ENCODE data around the gene MED4. TPM values are rescaled to one million over a fixed set of nuclear protein-coding genes. Genes with fewer than 3 reads are reported as not detected.

MED4 gene
- 50.4 and 51.9 TPM in 2 replicates for total RNA-seq

GRCh38 chr13:48094781-48095502 is at the start of gene MED4:
MED4 (minus strand) TSS chr13:48095104; CDS start chr13:48095078, 26 bp downstream.
- DNase-seq (peak; percentile 99), ATAC-seq (ENCODE audit: low read depth) (peak; percentile 99)
- peaks cover 5% of the 10 kb centered on the region for H3K27me3 Mint-ChIP-seq
- peak within 1 kb of the TSS; percentile 96 for H3K4me3 Mint-ChIP-seq
- TF ChIP-seq CTCF (IDR thresholded peaks at IDR 0.05): peak; percentile 84
- H3K4me1 Mint-ChIP-seq: peaks cover 34% of the 10 kb centered on the region
- ChIA-PET CTCF (interaction anchor here (0.7 to 2.3 kb wide), 11 partner anchors 16 to 486 kb away, joined by 3 to 15 read pairs (median 5); partner anchors contain the start of gene NUDT15), POLR2A (interaction anchor here (0.7 to 2.2 kb wide), 13 partner anchors 16 to 881 kb away, joined by 3 to 12 read pairs (median 5); partner anchors contain the start of genes FNDC3A, ITM2B, NUDT15 and RB1)
- peaks cover 19% of the 10 kb centered on the region for H3K36me3 Mint-ChIP-seq (ENCODE audit: low read depth)
- H3K9me3 Mint-ChIP-seq: peaks cover 2% of the 10 kb centered on the region
- peak within 1 kb of the TSS; percentile 90 for H3K27ac Mint-ChIP-seq
- intact Hi-C loops (cut with micrococcal nuclease): loop anchor here (1.0 to 2.0 kb wide), 7 partner anchors 17 to 1698 kb away; partner anchors contain the start of genes ITM2B, KPNA3 and RCBTB2

GRCh38 chr13:48144413-48145035 is 49.6 kb upstream of the MED4 start:
- CTCF ChIA-PET: no interaction called here
- H3K4me3 Mint-ChIP-seq: no peak overlapping the region
- POLR2A ChIA-PET: no interaction called here

GRCh38 chr13:48142436-48142835 is 47.5 kb upstream of the MED4 start:
- no peaks in the 10 kb centered on the region for H3K36me3 Mint-ChIP-seq (ENCODE audit: low read depth)
- peak; percentile 79 for ATAC-seq (ENCODE audit: low read depth)
- H3K9me3 Mint-ChIP-seq: no peaks in the 10 kb centered on the region
- POLR2A ChIA-PET: no interaction called here
- CTCF ChIA-PET: no interaction called here
- H3K27ac Mint-ChIP-seq: peak overlapping the region; percentile 2
- no peak for DNase-seq
- no peak for TF ChIP-seq CTCF (IDR thresholded peaks at IDR 0.05)
- H3K4me3 Mint-ChIP-seq: no peak overlapping the region
- H3K27me3 Mint-ChIP-seq: peaks cover 2% of the 10 kb centered on the region
- intact Hi-C loops (cut with micrococcal nuclease): no loop called here
- peaks cover 33% of the 10 kb centered on the region for H3K4me1 Mint-ChIP-seq

More at GRCh38 chr13:48144413-48145035, 49.6 kb upstream of the MED4 start:
- no peak for DNase-seq
- no peaks in the 10 kb centered on the region for H3K36me3 Mint-ChIP-seq (ENCODE audit: low read depth)
- peak; percentile 49 for ATAC-seq (ENCODE audit: low read depth)
- intact Hi-C loops (cut with micrococcal nuclease): no loop called here
- TF ChIP-seq CTCF (IDR thresholded peaks at IDR 0.05): no peak
- no peaks in the 10 kb centered on the region for H3K9me3 Mint-ChIP-seq
- peak overlapping the region; percentile 61 for H3K27ac Mint-ChIP-seq
- H3K27me3 Mint-ChIP-seq: peaks cover 2% of the 10 kb centered on the region
- H3K4me1 Mint-ChIP-seq: peaks cover 33% of the 10 kb centered on the region

GRCh38 chr13:48138270-48138669 is 43.4 kb upstream of the MED4 start:
- Mint-ChIP-seq H3K27me3 (peaks cover 2% of the 10 kb centered on the region), H3K4me3 (no peak overlapping the region), H3K36me3 (ENCODE audit: low read depth) (no peaks in the 10 kb centered on the region), H3K4me1 (peaks cover 11% of the 10 kb centered on the region), H3K27ac (no peak overlapping the region), H3K9me3 (no peaks in the 10 kb centered on the region)
- intact Hi-C loops (cut with micrococcal nuclease): no loop called here
- no peak for TF ChIP-seq CTCF (IDR thresholded peaks at IDR 0.05)
- ChIA-PET CTCF (no interaction called here), POLR2A (interaction anchor here (0.6 kb wide), 1 partner anchor 16 kb away, joined by 3 read pairs; no protein-coding TSS in a partner anchor)
- no peak for DNase-seq
- ATAC-seq (ENCODE audit: low read depth): no peak

- Mint-ChIP-seq H3K4me3 (no peak overlapping the region), H3K27me3 (no peaks in the 10 kb centered on the region), H3K4me1 (no peaks in the 10 kb centered on the region), H3K36me3 (ENCODE audit: low read depth) (no peaks in the 10 kb centered on the region), H3K27ac (no peak overlapping the region), H3K9me3 (no peaks in the 10 kb centered on the region)
- no peak for TF ChIP-seq CTCF (IDR thresholded peaks at IDR 0.05)
- intact Hi-C loops (cut with micrococcal nuclease): no loop called here
- no peak for DNase-seq
- POLR2A ChIA-PET: no interaction called here
- CTCF ChIA-PET: no interaction called here
- ATAC-seq (ENCODE audit: low read depth): no peak
Measured at GRCh38 chr13:48132961-48133360, 38.1 kb upstream of the MED4 start.

Measured in activated B cell treated with CpG ODN at 0.5 μM for 24 hours (primary cell).